Astrocyte (in vitro differentiated cells and primary cell): ENCODE data around the gene DUS1L. TPM values are rescaled to one million over a fixed set of nuclear protein-coding genes. Genes with fewer than 3 reads are reported as not detected.

Experiments used
- DNase-seq: peaks from one replicate; pipeline ENCODE4 v3.0.0-alpha.2; 2010; ENCODE audit warnings: low read depth
- FAIRE-seq: peaks from 2 replicates; lab custom pipeline; 2011; peaks lifted over from hg19 to GRCh38; lab: Jason Lieb, UNC
- H2AFZ ChIP-seq: 2 replicates; pipeline ENCODE4 v1.6.0; 2012; ENCODE audit warnings: low read depth, low read length, inconsistent platforms
- H3K27ac ChIP-seq: 2 replicates; pipeline ENCODE4 v1.5.1; 2011; ENCODE audit warnings: low read depth, low read length, inconsistent platforms
- H3K27me3 ChIP-seq: 2 replicates; pipeline ENCODE4 v1.6.0; 2011; ENCODE audit warnings: low read length, inconsistent platforms; ENCODE audit not compliant: insufficient read depth
- H3K36me3 ChIP-seq: 2 replicates; pipeline ENCODE4 v1.5.1; 2011; ENCODE audit warnings: low read length, inconsistent platforms; ENCODE audit not compliant: insufficient read depth
- H3K4me1 ChIP-seq: 2 replicates; pipeline ENCODE4 v1.5.1; 2011; ENCODE audit warnings: low read length, inconsistent platforms; ENCODE audit not compliant: insufficient read depth
- H3K4me2 ChIP-seq: 2 replicates; pipeline ENCODE4 v1.6.0; 2012; ENCODE audit warnings: low read length, inconsistent platforms
- H3K4me3 ChIP-seq: 2 replicates; pipeline ENCODE4 v1.5.1; 2011; ENCODE audit warnings: low read depth, mild to moderate bottlenecking, low read length, inconsistent platforms; ENCODE audit not compliant: insufficient read depth
- H3K79me2 ChIP-seq: 2 replicates; pipeline ENCODE4 v1.6.0; 2012; ENCODE audit warnings: mild to moderate bottlenecking, low read length, inconsistent platforms; ENCODE audit not compliant: insufficient read depth
- H3K9ac ChIP-seq: 2 replicates; pipeline ENCODE4 v1.6.0; 2012; ENCODE audit warnings: mild to moderate bottlenecking, low read length, inconsistent platforms
- H3K9me3 ChIP-seq: 2 replicates; pipeline ENCODE4 v1.5.1; 2012; ENCODE audit warnings: low read depth, mild to moderate bottlenecking, low read length, inconsistent platforms; ENCODE audit not compliant: insufficient read depth
- H4K20me1 ChIP-seq: 2 replicates; pipeline ENCODE4 v1.6.0; 2012; ENCODE audit warnings: low read length, inconsistent platforms; ENCODE audit not compliant: insufficient read depth
- H3K27ac Mint-ChIP-seq: one replicate; pipeline ENCODE4 v1.8.0; 2021; ENCODE audit warnings: mild to moderate bottlenecking, mixed read lengths; ENCODE audit not compliant: unreplicated experiment
- H3K27me3 Mint-ChIP-seq: one replicate; pipeline ENCODE4 v1.8.0; 2021; ENCODE audit warnings: low read depth, mixed read lengths; ENCODE audit not compliant: unreplicated experiment
- H3K36me3 Mint-ChIP-seq: one replicate; pipeline ENCODE4 v1.8.0; 2021; ENCODE audit warnings: low read depth, mixed read lengths; ENCODE audit not compliant: unreplicated experiment
- H3K4me1 Mint-ChIP-seq: one replicate; pipeline ENCODE4 v1.8.0; 2021; ENCODE audit warnings: low read depth, mixed read lengths; ENCODE audit not compliant: unreplicated experiment
- H3K4me3 Mint-ChIP-seq: one replicate; pipeline ENCODE4 v1.8.0; 2021; ENCODE audit warnings: mild to moderate bottlenecking, moderate library complexity, mixed read lengths; ENCODE audit not compliant: unreplicated experiment
- H3K9me3 Mint-ChIP-seq: one replicate; pipeline ENCODE4 v1.8.0; 2021; ENCODE audit warnings: mild to moderate bottlenecking, mixed read lengths; ENCODE audit not compliant: unreplicated experiment
- CTCF ChIP-seq: IDR thresholded peaks from 2 replicates; pipeline ENCODE4 v1.5.1; 2011; ENCODE audit warnings: low read depth, mild to moderate bottlenecking, inconsistent platforms, low read length, moderate library complexity; ENCODE audit not compliant: insufficient read depth
- EZH2 ChIP-seq: IDR thresholded peaks from 2 replicates; pipeline ENCODE4 v1.6.1; 2012; ENCODE audit warnings: mild to moderate bottlenecking, low read length, inconsistent platforms; ENCODE audit not compliant: insufficient read depth
- total RNA-seq: library from RNA; stranded (reverse); gene quantifications from 2 replicates; pipeline ENCODE4 v1.2.1, GENCODE V29; 2021

DUS1L gene
- total RNA-seq, 1 donor from 2014 or later = 55.1 TPM

- Mint-ChIP-seq H3K27ac (no peak within 1 kb of the TSS), H3K27me3 (no peaks in the 10 kb centered on the region), H3K4me1 (peaks cover 6% of the 10 kb centered on the region), H3K9me3 (no peaks in the 10 kb centered on the region), H3K4me3 (peak within 1 kb of the TSS; percentile 77), H3K36me3 (no peaks in the 10 kb centered on the region)
- H3K79me2 ChIP-seq = peaks cover 43% of the 10 kb centered on the region
- H3K9me3 ChIP-seq = no peaks in the 10 kb centered on the region
- FAIRE-seq (no peak), DNase-seq (peak; percentile 85)
- H3K27me3 ChIP-seq = no peaks in the 10 kb centered on the region
- peak within 1 kb of the TSS; percentile 78 for H2AFZ ChIP-seq
- H3K27ac ChIP-seq = peak within 1 kb of the TSS; percentile 90
- H3K9ac ChIP-seq = peak within 1 kb of the TSS; percentile 88
- peak within 1 kb of the TSS; percentile 99 for H3K4me2 ChIP-seq
- peaks cover under 1% of the 10 kb centered on the region for H3K36me3 ChIP-seq
- peaks cover 28% of the 10 kb centered on the region for H3K4me1 ChIP-seq
- peaks cover 33% of the 10 kb centered on the region for H4K20me1 ChIP-seq
- peak within 1 kb of the TSS; percentile 70 for H3K4me3 ChIP-seq
- no peak for TF ChIP-seq CTCF
- TF ChIP-seq EZH2 = no peak
Measured at GRCh38 chr17:82098169-82098938, 32.8 kb upstream of the DUS1L start, which contains the start of gene FASN. Gene FASN, minus strand, starts transcription at chr17:82098236. Its CDS starts 1,791 bp downstream, at chr17:82096445.

GRCh38 chr17:82097919-82098168 is 32.2 kb upstream of the DUS1L start:
- Histone ChIP-seq H3K36me3 (peaks cover 4% of the 10 kb centered on the region), H3K27ac (peak overlapping the region; percentile 68), H2AFZ (no peak overlapping the region), H3K27me3 (no peaks in the 10 kb centered on the region), H3K9me3 (no peaks in the 10 kb centered on the region), H3K79me2 (peaks cover 48% of the 10 kb centered on the region), H4K20me1 (peaks cover 37% of the 10 kb centered on the region), H3K9ac (peak overlapping the region; percentile 88), H3K4me1 (peaks cover 28% of the 10 kb centered on the region), H3K4me3 (peak overlapping the region; percentile 70), H3K4me2 (peak overlapping the region; percentile 99)
- Mint-ChIP-seq H3K4me3 (no peak overlapping the region), H3K27me3 (no peaks in the 10 kb centered on the region), H3K4me1 (peaks cover 6% of the 10 kb centered on the region), H3K36me3 (no peaks in the 10 kb centered on the region), H3K27ac (no peak overlapping the region), H3K9me3 (no peaks in the 10 kb centered on the region)
- DNase-seq (no peak), FAIRE-seq (no peak)
- TF ChIP-seq CTCF (no peak), EZH2 (no peak)
